T-helper 2 cell treated with Interferon-gamma antibody and Interleukin-4, amounts not matched to agents 5 μg/mL and 100 μg/mL, for 36 hours (primary cell): Measurements from ENCODE around the gene FAHD1.

Source experiments
- DNase-seq: peaks from one replicate; pipeline ENCODE4 v3.0.0; 2021; ENCODE audit warnings: low spot score
- H3K27ac Mint-ChIP-seq: one replicate; pipeline ENCODE4 v1.8.0; 2021; ENCODE audit warnings: mild to moderate bottlenecking, mixed read lengths
- H3K27me3 Mint-ChIP-seq: one replicate; pipeline ENCODE4 v1.8.0; 2021; ENCODE audit warnings: low read depth, mixed read lengths
- H3K36me3 Mint-ChIP-seq: one replicate; pipeline ENCODE4 v1.8.0; 2021; ENCODE audit warnings: low read depth, mixed read lengths
- H3K4me1 Mint-ChIP-seq: one replicate; pipeline ENCODE4 v1.8.0; 2021; ENCODE audit warnings: low read depth, mixed read lengths
- H3K4me3 Mint-ChIP-seq: one replicate; pipeline ENCODE4 v1.8.0; 2022; ENCODE audit warnings: mild to moderate bottlenecking, moderate library complexity, mixed read lengths
- H3K9me3 Mint-ChIP-seq: one replicate; pipeline ENCODE4 v1.8.0; 2021; ENCODE audit warnings: mixed read lengths

The FAHD1 gene

DNA sequence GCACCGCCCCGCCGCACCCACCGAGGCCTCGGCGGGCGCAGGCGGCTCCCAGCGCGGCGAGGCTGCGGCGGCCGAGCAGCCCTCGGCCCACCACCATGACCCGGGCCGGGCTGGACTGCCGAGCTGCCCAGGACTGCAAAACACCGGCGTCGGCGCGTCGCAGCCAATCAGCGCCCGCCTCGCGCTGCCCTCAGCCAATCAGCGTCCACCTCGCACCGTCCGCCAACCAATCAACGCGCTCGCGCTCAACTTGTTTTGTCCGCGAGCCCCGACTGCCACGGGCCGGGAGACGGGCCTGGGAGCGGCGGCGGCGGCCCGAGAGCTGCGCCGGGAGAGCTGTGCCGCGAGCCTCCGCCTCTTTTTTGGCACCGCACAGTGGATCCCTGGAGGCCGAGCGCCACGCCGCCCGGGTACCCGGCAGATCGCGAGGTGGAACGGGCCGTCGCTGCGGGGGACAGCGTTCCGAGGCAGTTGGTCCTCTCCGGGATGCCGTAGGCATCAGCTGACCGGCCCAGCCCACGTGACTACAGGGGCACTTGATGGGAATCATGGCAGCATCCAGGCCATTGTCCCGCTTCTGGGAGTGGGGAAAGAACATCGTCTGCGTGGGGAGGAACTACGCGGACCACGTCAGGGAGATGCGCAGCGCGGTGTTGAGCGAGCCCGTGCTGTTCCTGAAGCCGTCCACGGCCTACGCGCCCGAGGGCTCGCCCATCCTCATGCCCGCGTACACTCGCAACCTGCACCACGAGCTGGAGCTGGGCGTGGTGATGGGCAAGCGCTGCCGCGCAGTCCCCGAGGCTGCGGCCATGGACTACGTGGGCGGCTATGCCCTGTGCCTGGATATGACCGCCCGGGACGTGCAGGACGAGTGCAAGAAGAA lies at the start of gene FAHD1, which contains the start of gene HAGH:
FAHD1 (plus strand) TSS at position 516 of the 883 bp plus-strand sequence; CDS start at position 549, 33 bp downstream.
HAGH (minus strand) TSS at position 135 of the 883 bp plus-strand sequence; CDS start at position 97, 38 bp downstream.
- H3K27me3 Mint-ChIP-seq = no peaks in the 10 kb centered on the region
- peak within 1 kb of the TSS; percentile 92 for H3K4me3 Mint-ChIP-seq
- DNase-seq = peak; percentile 93
- H3K27ac Mint-ChIP-seq = peak within 1 kb of the TSS; percentile 92
- peaks cover 18% of the 10 kb centered on the region for H3K4me1 Mint-ChIP-seq
- H3K9me3 Mint-ChIP-seq = no peaks in the 10 kb centered on the region
- peaks cover 4% of the 10 kb centered on the region for H3K36me3 Mint-ChIP-seq

- Mint-ChIP-seq H3K36me3 (peaks cover 1% of the 10 kb centered on the region), H3K9me3 (no peaks in the 10 kb centered on the region)
These were observed 49.4 kb upstream of the FAHD1 start for GRCh38 chr16:1777375-1778199.

GRCh38 chr16:1778200-1779179 lies 48.5 kb upstream of the FAHD1 start:
- no peaks in the 10 kb centered on the region for H3K9me3 Mint-ChIP-seq
- no peak overlapping the region for H3K27ac Mint-ChIP-seq
- peaks cover 3% of the 10 kb centered on the region for H3K36me3 Mint-ChIP-seq
- no peak overlapping the region for H3K4me3 Mint-ChIP-seq
- H3K27me3 Mint-ChIP-seq = no peaks in the 10 kb centered on the region
- H3K4me1 Mint-ChIP-seq = peaks cover 4% of the 10 kb centered on the region
- no peak for DNase-seq

More at GRCh38 chr16:1777375-1778199, 49.4 kb upstream of the FAHD1 start:
- Mint-ChIP-seq H3K27ac (no peak overlapping the region), H3K4me3 (no peak overlapping the region), H3K4me1 (peaks cover 4% of the 10 kb centered on the region), H3K27me3 (no peaks in the 10 kb centered on the region)
- no peak for DNase-seq

- Mint-ChIP-seq H3K36me3 (peaks cover 5% of the 10 kb centered on the region), H3K4me1 (peaks cover 4% of the 10 kb centered on the region), H3K9me3 (no peaks in the 10 kb centered on the region), H3K27me3 (no peaks in the 10 kb centered on the region), H3K27ac (no peak overlapping the region), H3K4me3 (no peak overlapping the region)
- no peak for DNase-seq
These were observed 47.7 kb upstream of the FAHD1 start for GRCh38 chr16:1779234-1779701.

GRCh38 chr16:1779741-1780676 lies 47.0 kb upstream of the FAHD1 start:
- Mint-ChIP-seq H3K36me3 (peaks cover 5% of the 10 kb centered on the region), H3K27ac (no peak overlapping the region), H3K4me1 (peaks cover 4% of the 10 kb centered on the region), H3K9me3 (no peaks in the 10 kb centered on the region), H3K27me3 (no peaks in the 10 kb centered on the region), H3K4me3 (peak overlapping the region; percentile 85)
- DNase-seq = no peak

DNA sequence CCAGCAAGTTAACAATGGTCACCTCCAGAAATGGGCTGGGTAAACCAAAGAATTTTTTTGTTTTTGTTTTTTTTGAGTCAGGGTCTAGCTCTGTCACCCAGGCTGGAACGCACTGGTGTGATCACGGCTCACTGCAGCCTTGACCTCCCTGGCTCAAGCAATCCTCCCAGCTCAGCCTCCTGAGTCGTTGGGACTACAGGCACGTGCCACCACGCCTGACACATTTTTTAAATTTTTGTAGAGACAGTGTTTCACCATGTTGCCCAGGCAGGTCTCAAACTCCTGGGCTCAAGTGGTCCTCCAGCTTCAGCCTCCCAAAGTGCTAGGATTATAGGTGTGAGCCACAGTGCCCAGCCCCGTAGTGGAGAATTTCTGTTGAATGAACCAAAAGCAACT lies 46.3 kb upstream of the FAHD1 start:
- Mint-ChIP-seq H3K36me3 (peaks cover 7% of the 10 kb centered on the region), H3K9me3 (no peaks in the 10 kb centered on the region), H3K4me1 (peaks cover 4% of the 10 kb centered on the region), H3K27ac (no peak overlapping the region), H3K27me3 (no peaks in the 10 kb centered on the region), H3K4me3 (peak overlapping the region; percentile 85)
- no peak for DNase-seq

- H3K36me3 Mint-ChIP-seq = peaks cover 7% of the 10 kb centered on the region
- peak overlapping the region; percentile 85 for H3K4me3 Mint-ChIP-seq
- H3K27me3 Mint-ChIP-seq = no peaks in the 10 kb centered on the region
- H3K4me1 Mint-ChIP-seq = peaks cover 4% of the 10 kb centered on the region
- no peak for DNase-seq
- H3K9me3 Mint-ChIP-seq = no peaks in the 10 kb centered on the region
- H3K27ac Mint-ChIP-seq = peak overlapping the region; percentile 79
These were observed 45.8 kb upstream of the FAHD1 start for GRCh38 chr16:1781254-1781653.

DNA sequence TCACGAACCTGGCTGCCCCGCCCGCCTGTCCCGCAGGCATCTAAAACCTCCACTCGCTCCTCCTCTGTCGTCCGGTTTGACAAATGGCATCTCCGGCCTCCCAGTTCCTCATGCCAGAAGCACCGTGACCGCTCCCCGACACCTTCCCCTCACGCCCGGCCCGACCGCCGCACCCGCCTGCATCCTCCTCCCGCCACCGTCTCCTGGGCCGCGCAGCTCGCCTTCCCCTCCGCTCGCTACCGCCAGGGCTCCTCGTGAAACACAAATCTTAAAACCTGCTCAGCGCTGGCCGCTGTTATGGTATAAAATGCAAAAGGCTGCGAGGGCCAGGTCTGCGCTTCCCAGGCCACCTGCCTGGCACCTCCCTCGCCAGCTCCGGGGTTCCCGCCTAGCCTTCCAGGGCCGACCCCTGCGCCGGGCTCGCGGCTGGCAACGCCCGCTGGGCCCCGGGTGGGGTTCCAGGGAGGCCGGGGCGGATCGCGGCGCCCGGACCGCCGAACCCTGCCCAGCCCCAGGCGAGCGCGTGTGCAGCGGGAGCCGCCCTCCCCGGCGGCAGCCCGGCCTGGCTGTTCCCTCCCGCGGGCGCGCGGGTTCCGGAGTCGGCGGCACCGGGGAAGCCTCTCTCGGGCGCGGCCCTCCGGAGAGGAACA lies 45.1 kb upstream of the FAHD1 start:
- no peak for DNase-seq
- no peaks in the 10 kb centered on the region for H3K9me3 Mint-ChIP-seq
- H3K36me3 Mint-ChIP-seq = peaks cover 7% of the 10 kb centered on the region
- peak overlapping the region; percentile 85 for H3K4me3 Mint-ChIP-seq
- H3K27me3 Mint-ChIP-seq = no peaks in the 10 kb centered on the region
- H3K4me1 Mint-ChIP-seq = peaks cover 4% of the 10 kb centered on the region
- peak overlapping the region; percentile 79 for H3K27ac Mint-ChIP-seq

- H3K27ac Mint-ChIP-seq = peak within 1 kb of the TSS; percentile 89
- H3K36me3 Mint-ChIP-seq = peaks cover 7% of the 10 kb centered on the region
- peak within 1 kb of the TSS; percentile 92 for H3K4me3 Mint-ChIP-seq
- H3K27me3 Mint-ChIP-seq = no peaks in the 10 kb centered on the region
- peaks cover 4% of the 10 kb centered on the region for H3K4me1 Mint-ChIP-seq
- H3K9me3 Mint-ChIP-seq = no peaks in the 10 kb centered on the region
- peak; percentile 100 for DNase-seq
These were observed 44.4 kb upstream of the FAHD1 start, which contains the start of the genes NUBP2 and SPSB3 for GRCh38 chr16:1782408-1783264. NUBP2 (plus strand) TSS chr16:1782960; CDS start chr16:1783021, 61 bp downstream. SPSB3 (minus strand) TSS chr16:1782571; CDS start chr16:1781483, 1,088 bp downstream.

- Mint-ChIP-seq H3K27me3 (no peaks in the 10 kb centered on the region), H3K27ac (peak overlapping the region; percentile 55), H3K36me3 (peaks cover 9% of the 10 kb centered on the region), H3K4me3 (peak overlapping the region; percentile 50), H3K9me3 (no peaks in the 10 kb centered on the region), H3K4me1 (peaks cover 4% of the 10 kb centered on the region)
- DNase-seq = no peak
These were observed 41.8 kb upstream of the FAHD1 start for GRCh38 chr16:1784977-1785845.
